K562 (cell line): ENCODE measurements around the gene FUNDC2. TPM values are rescaled to one million over a fixed set of nuclear protein-coding genes. Genes with fewer than 3 reads are reported as not detected.

Experiments used
- ARHGAP35 ChIP-seq: fragments of 450-650 bp; IDR thresholded peaks from 2 replicates; pipeline ENCODE4 v1.6.1; 2018; ENCODE audit not compliant: partially characterized antibody
- CREBBP ChIP-seq: IDR thresholded peaks from one replicate; pipeline ENCODE4 v1.6.1; 2012; ENCODE audit warnings: low read depth, mild to moderate bottlenecking, control low read depth, inconsistent platforms, low read length
- NCOA4 ChIP-seq: fragments of 450-650 bp; IDR thresholded peaks from 2 replicates; pipeline ENCODE4 v1.6.1; 2018; ENCODE audit warnings: mild to moderate bottlenecking; ENCODE audit not compliant: partially characterized antibody
- NFE2L1 ChIP-seq: fragments of 450-650 bp; IDR thresholded peaks from 2 replicates; pipeline ENCODE4 v1.6.1; 2016; ENCODE audit warnings: missing genetic modification characterization, low read depth, mild to moderate bottlenecking, missing compliant biosample characterization, moderate library complexity, borderline replicate concordance
- PCBP2 ChIP-seq: fragments of 200-400 bp; formaldehyde crosslinking; IDR thresholded peaks from 2 replicates; pipeline ENCODE4 v1.6.1; 2018; ENCODE audit warnings: low read length, low read depth, mild to moderate bottlenecking, moderate library complexity; ENCODE audit not compliant: poor library complexity, severe bottlenecking
- RNF2 ChIP-seq: sonication (generic); IDR thresholded peaks from 2 replicates; pipeline ENCODE4 v1.6.1; 2016
- SNRNP70 ChIP-seq: fragments of 200-400 bp; formaldehyde crosslinking; optimal IDR thresholded peaks from 2 replicates; pipeline ENCODE3; 2017; ENCODE audit warnings: low read depth, low read length
- STAT6 ChIP-seq: sonication (generic); formaldehyde crosslinking; IDR thresholded peaks from 2 replicates; pipeline ENCODE4 v1.8.1; 2023; ENCODE audit warnings: mild to moderate bottlenecking, missing genetic modification reagents
- TEAD4 ChIP-seq, 2 experiments: sonication (generic) in 1 of 2; formaldehyde crosslinking in 1 of 2; IDR thresholded peaks; 2 replicates each; pipeline versions ENCODE4 v1.6.1 to v1.8.0; 2012 to 2022; ENCODE audit warnings: borderline replicate concordance in 1 of 2, inconsistent platforms in 1 of 2, low read length in 1 of 2, mild to moderate bottlenecking in 1 of 2, missing genetic modification reagents in 1 of 2
- ZNF165 ChIP-seq: fragments of 250-450 bp; sonication (Bioruptor Pico); IDR thresholded peaks from 2 replicates; pipeline ENCODE4 v1.4.0; 2020; ENCODE audit warnings: borderline replicate concordance
- ZNF175 ChIP-seq: fragments of 200-800 bp; sonication (Bioruptor generic); IDR thresholded peaks from 2 replicates; pipeline ENCODE4 v1.6.1; 2016; ENCODE audit warnings: low read depth, mild to moderate bottlenecking, missing genetic modification characterization, missing compliant biosample characterization
- ZNF740 ChIP-seq, 3 experiments: fragments of 200-800 bp in 1 of 3; sonication (Bioruptor generic) in 1 of 3; sonication (generic) in 1 of 3; formaldehyde crosslinking in 1 of 3; IDR thresholded peaks; 2 replicates each; pipeline versions ENCODE4 v1.6.1 to v1.8.0; 2016 to 2022; ENCODE audit warnings: mild to moderate bottlenecking in 2 of 3, missing compliant biosample characterization in 2 of 3, missing genetic modification characterization in 2 of 3, missing genetic modification reagents in 1 of 3
- polyA plus RNA-seq, 8 experiments: library from polyadenylated mRNA; depleted of rRNA in 4 of 8; stranded (reverse) in 5 of 8; unstranded in 3 of 8; fragments of >200 nt; fragmentation: Nextera tagmentation in 2 of 8; fragmentation: Illumina TruSeq in 1 of 8; extraction: Ambion mirVana in 2 of 8; extraction: Trizol in 1 of 8; gene quantifications; 2 replicates each; pipeline versions ENCODE4 v1.2.1 to v1.2.3, GENCODE V29; 2011 to 2014; ENCODE audit warnings: inconsistent platforms in 1 of 8, missing spikeins in 1 of 8
- total RNA-seq, 7 experiments: library from RNA; depleted of rRNA in 6 of 7; stranded (reverse); fragments of >200 nt in 6 of 7; fragmentation: Illumina TruSeq in 2 of 7; extraction: Trizol in 2 of 7; gene quantifications; 2 replicates each; pipeline versions ENCODE4 v1.2.1 to v1.2.3, GENCODE V29; 2011 to 2021; ENCODE audit warnings: low replicate concordance in 1 of 7

Gene FUNDC2
- total and polyA plus RNA-seq, 9 of the 15 experiments (the other 6 are each of a cell fraction or from before 2014, with no cell fraction given): 50.6 to 235 (median 123) TPM

DNA sequence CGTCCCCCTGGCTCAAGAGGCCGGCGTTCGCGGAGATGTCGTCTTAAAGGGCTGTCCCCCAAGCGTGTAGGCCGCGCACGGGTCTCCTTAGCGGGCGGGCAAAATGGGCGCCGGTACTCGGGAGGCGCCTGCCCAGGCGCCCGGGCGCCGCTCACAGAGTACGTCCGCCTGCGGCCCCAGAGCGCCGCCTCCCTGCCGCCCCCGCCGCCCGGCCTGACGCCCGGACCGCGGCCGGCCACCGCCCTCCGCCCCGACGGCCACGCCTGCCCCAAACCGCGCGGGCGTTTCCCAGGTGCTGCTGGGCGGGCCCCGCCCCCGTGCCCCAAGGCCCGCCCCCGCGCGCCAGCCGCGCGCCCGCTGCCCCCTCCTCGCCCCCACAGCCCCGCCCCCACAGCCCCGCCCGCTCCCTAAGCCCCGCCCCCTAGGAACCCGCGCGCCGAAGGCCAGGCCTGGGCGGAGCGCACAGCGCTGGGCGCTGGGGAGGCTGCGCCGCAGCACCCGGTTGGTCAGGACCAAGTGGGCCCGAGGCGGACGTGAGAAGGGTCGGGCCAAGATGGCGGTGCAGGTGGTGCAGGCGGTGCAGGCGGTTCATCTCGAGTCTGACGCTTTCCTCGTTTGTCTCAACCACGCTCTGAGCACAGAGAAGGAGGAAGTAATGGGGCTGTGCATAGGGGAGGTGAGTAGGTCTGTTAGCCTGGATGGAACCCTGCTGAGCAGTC is 44.5 kb downstream of the FUNDC2 start, which contains the start of the genes BRCC3, CMC4 and MTCP1 (continued):
- no peak for TF ChIP-seq STAT6
- TF ChIP-seq SNRNP70: no peak
- no peak for TF ChIP-seq ZNF175 (CRISPR knock-in tag)
- TF ChIP-seq TEAD4 (IDR thresholded peaks at IDR 0.05; ENCODE audit: low read length): no peak; the same call in 1 of the 2 replicates
- no peak for TF ChIP-seq TEAD4 (CRISPR knock-in tag; IDR thresholded peaks at IDR 0.05; ENCODE audit: borderline replicate concordance)
- TF ChIP-seq ZNF740 (CRISPR knock-in tag; IDR thresholded peaks at IDR 0.05): no peak
- no peak for TF ChIP-seq ZNF740 (tag; IDR thresholded peaks at IDR 0.05)
- no peak for TF ChIP-seq NFE2L1 (tag)
- TF ChIP-seq ARHGAP35: no peak
- no peak for TF ChIP-seq ZNF165
- TF ChIP-seq PCBP2: no peak
- TF ChIP-seq RNF2: no peak
- no peak for TF ChIP-seq NCOA4
- no peak for TF ChIP-seq CREBBP
